H9 (cell line): Measurements from ENCODE around the gene HECA. TPM values are rescaled to one million over a fixed set of nuclear protein-coding genes. Genes with fewer than 3 reads are reported as not detected.
"Not testable (repeated sequence)": the region's sequence is repeated elsewhere in the genome, so short reads cannot be mapped to it uniquely, and the experiment has no call there.

Source experiments
- DNase-seq: peaks from one replicate; pipeline ENCODE4 v3.0.0-alpha.2; 2017
- H2AFZ ChIP-seq: one replicate; pipeline ENCODE4 v1.6.1; 2013; ENCODE audit warnings: mild to moderate bottlenecking, low read length, control low read depth, moderate library complexity
- H2AK5ac ChIP-seq: 2 replicates; pipeline ENCODE4 v1.6.1; 2013; ENCODE audit warnings: low read length, control low read depth, mixed read lengths; ENCODE audit not compliant: insufficient read length
- H2BK120ac ChIP-seq: one replicate; pipeline ENCODE4 v1.6.1; 2013; ENCODE audit warnings: low read depth, mild to moderate bottlenecking, low read length, control low read depth, inconsistent platforms; ENCODE audit not compliant: poor library complexity, severe bottlenecking
- H2BK12ac ChIP-seq: 2 replicates; pipeline ENCODE4 v1.6.1; 2013; ENCODE audit warnings: low read length, control low read depth, mixed read lengths, low read depth; ENCODE audit not compliant: insufficient read length
- H2BK15ac ChIP-seq: 2 replicates; pipeline ENCODE4 v1.6.1; 2013; ENCODE audit warnings: low read depth, low read length, control low read depth
- H2BK20ac ChIP-seq: one replicate; pipeline ENCODE4 v1.6.1; 2013; ENCODE audit warnings: low read depth, mild to moderate bottlenecking, low read length, control low read depth, inconsistent platforms; ENCODE audit not compliant: poor library complexity, severe bottlenecking
- H2BK5ac ChIP-seq: 2 replicates; pipeline ENCODE4 v1.6.1; 2013; ENCODE audit warnings: low read length, control low read depth, mixed read lengths; ENCODE audit not compliant: insufficient read length
- H3K14ac ChIP-seq: 2 replicates; pipeline ENCODE4 v1.6.1; 2013; ENCODE audit warnings: low read length, control low read depth; ENCODE audit not compliant: insufficient read depth
- H3K18ac ChIP-seq: 2 replicates; pipeline ENCODE4 v1.6.1; 2013; ENCODE audit warnings: low read depth, mild to moderate bottlenecking, mixed read lengths, low read length, control low read depth; ENCODE audit not compliant: insufficient read length
- H3K23ac ChIP-seq: 2 replicates; pipeline ENCODE4 v1.6.1; 2013; ENCODE audit warnings: low read length, control low read depth, mixed read lengths, low read depth; ENCODE audit not compliant: insufficient read length
- H3K23me2 ChIP-seq: 2 replicates; pipeline ENCODE4 v1.6.1; 2013; ENCODE audit warnings: low read depth, mild to moderate bottlenecking, mixed read lengths, low read length, control low read depth; ENCODE audit not compliant: insufficient read length, poor library complexity, severe bottlenecking
- H3K27ac ChIP-seq: 2 replicates; pipeline ENCODE4 v1.5.1; 2013; ENCODE audit warnings: low read length, control low read depth, mixed read lengths, low read depth; ENCODE audit not compliant: insufficient read length
- H3K27me3 ChIP-seq: 2 replicates; pipeline ENCODE4 v1.6.1; 2013; ENCODE audit warnings: low read length, control low read depth, inconsistent platforms; ENCODE audit not compliant: insufficient read depth
- H3K4ac ChIP-seq: 2 replicates; pipeline ENCODE4 v1.6.1; 2013; ENCODE audit warnings: low read depth, mild to moderate bottlenecking, control low read depth, inconsistent platforms, low read length, moderate library complexity
- H3K4me1 ChIP-seq: 2 replicates; pipeline ENCODE4 v1.6.1; 2013; ENCODE audit warnings: low read length, control low read depth, inconsistent platforms; ENCODE audit not compliant: insufficient read depth
- H3K4me2 ChIP-seq: 2 replicates; pipeline ENCODE4 v1.6.1; 2013; ENCODE audit warnings: low read length, control low read depth, mixed read lengths; ENCODE audit not compliant: insufficient read length, insufficient read depth
- H3K56ac ChIP-seq: 2 replicates; pipeline ENCODE4 v1.6.1; 2013; ENCODE audit warnings: low read depth, mild to moderate bottlenecking, mixed read lengths, low read length, control low read depth; ENCODE audit not compliant: insufficient read length
- H3K79me1 ChIP-seq: 2 replicates; pipeline ENCODE4 v1.6.1; 2013; ENCODE audit warnings: low read depth, mild to moderate bottlenecking, moderate library complexity, low read length, control low read depth, inconsistent platforms; ENCODE audit not compliant: insufficient read depth, poor library complexity, severe bottlenecking
- H3K79me2 ChIP-seq: 2 replicates; pipeline ENCODE4 v1.6.1; 2013; ENCODE audit warnings: low read length, control low read depth, inconsistent platforms; ENCODE audit not compliant: insufficient read depth
- H3K9ac ChIP-seq: 2 replicates; pipeline ENCODE4 v1.6.1; 2013; ENCODE audit warnings: low read length, control low read depth, mixed read lengths; ENCODE audit not compliant: insufficient read length; ENCODE audit errors: extremely low read depth
- H3K9me3 ChIP-seq: one replicate; pipeline ENCODE4 v1.6.1; 2013; ENCODE audit warnings: low read depth, low read length, inconsistent platforms; ENCODE audit not compliant: control insufficient read depth
- H3T11ph ChIP-seq: one replicate; pipeline ENCODE4 v1.6.1; 2013; ENCODE audit warnings: mild to moderate bottlenecking, low read length, control low read depth, inconsistent platforms
- H4K20me1 ChIP-seq: one replicate; pipeline ENCODE4 v1.6.1; 2013; ENCODE audit not compliant: control insufficient read depth, insufficient read length, insufficient read depth
- H4K5ac ChIP-seq: 2 replicates; pipeline ENCODE4 v1.6.1; 2013; ENCODE audit warnings: low read depth, mild to moderate bottlenecking, mixed read lengths, low read length, control low read depth; ENCODE audit not compliant: insufficient read length
- H4K8ac ChIP-seq: replicated peaks from 2 replicates; pipeline ENCODE4 v1.6.1; 2013; ENCODE audit warnings: low read length, control low read depth, mixed read lengths, low read depth; ENCODE audit not compliant: insufficient read length
- H4K91ac ChIP-seq: 2 replicates; pipeline ENCODE4 v1.6.1; 2013; ENCODE audit warnings: low read depth, mild to moderate bottlenecking, moderate library complexity, mixed read lengths, low read length, control low read depth; ENCODE audit not compliant: insufficient read length
- H3K27ac Mint-ChIP-seq, 3 experiments: 2 replicates in 2 of 3; 3 replicates in 1 of 3; pipeline ENCODE4 v1.8.0; 2020 to 2021; ENCODE audit warnings: mixed read lengths in 3 of 3, mild to moderate bottlenecking in 1 of 3, moderate library complexity in 1 of 3
- H3K27me3 Mint-ChIP-seq: 2 replicates; pipeline ENCODE4 v1.8.0; 2021; ENCODE audit warnings: low read depth, mild to moderate bottlenecking, moderate library complexity, mixed read lengths
- H3K36me3 Mint-ChIP-seq, 3 experiments: 2 replicates in 2 of 3; 3 replicates in 1 of 3; pipeline ENCODE4 v1.8.0; 2020 to 2021; ENCODE audit warnings: low read depth in 3 of 3, mixed read lengths in 3 of 3; ENCODE audit not compliant: insufficient read depth in 1 of 3
- H3K4me1 Mint-ChIP-seq, 2 experiments: 2 replicates each; pipeline ENCODE4 v1.8.0; 2020; ENCODE audit warnings: mixed read lengths in 2 of 2
- H3K4me3 Mint-ChIP-seq, 2 experiments: 2 replicates in 1 of 2; 3 replicates in 1 of 2; pipeline ENCODE4 v1.8.0; 2020 to 2021; ENCODE audit warnings: mild to moderate bottlenecking in 2 of 2, mixed read lengths in 2 of 2, moderate library complexity in 1 of 2
- H3K9me3 Mint-ChIP-seq, 2 experiments: 2 replicates in 1 of 2; 3 replicates in 1 of 2; pipeline ENCODE4 v1.8.0; 2020; ENCODE audit warnings: mild to moderate bottlenecking in 2 of 2, mixed read lengths in 2 of 2, moderate library complexity in 1 of 2
- CTCF ChIP-seq: fragments of 200-600 bp; sonication (generic); conservative IDR thresholded peaks from 3 replicates; pipeline ENCODE4 v1.8.0; 2021; ENCODE audit warnings: antibody characterized with exemption, mild to moderate bottlenecking
- WGBS: extraction: QIAGEN DNeasy Blood & Tissue Kit; methylation state at CpG from one replicate; pipeline ENCODE4 v1.1.7; 2013; ENCODE audit warnings: missing lambda C conversion rate, low lambda C conversion rate, mixed read lengths; ENCODE audit not compliant: insufficient read length; ENCODE audit errors: extremely low coverage; 5-methylcytosine and 5-hydroxymethylcytosine counted together
- total RNA-seq: library from RNA; stranded (reverse); gene quantifications from 2 replicates; pipeline ENCODE4 v1.2.1, GENCODE V29; 2021

HECA gene
- total RNA-seq, 1 experiment from 2014 or later, result 4.8 TPM

GRCh38 chr6:139205843-139206242, 71.0 kb downstream of the HECA start:
- no peaks in the 10 kb centered on the region for H3K79me2 ChIP-seq
- no peak overlapping the region for H3K27ac Mint-ChIP-seq
- no peak overlapping the region for H2AFZ ChIP-seq
- H3K36me3 Mint-ChIP-seq, result peaks cover 21 to 44% (median 33%) of the 10 kb centered on the region in 3 experiments
- H3K23ac ChIP-seq, result no peak overlapping the region
- no peak for DNase-seq
- H4K91ac ChIP-seq, result no peak overlapping the region
- no peak overlapping the region for H2BK15ac ChIP-seq
- no peaks in the 10 kb centered on the region; the same call in none of the 2 replicates for H3K27me3 Mint-ChIP-seq
- H3K79me1 ChIP-seq, result no peaks in the 10 kb centered on the region
- no peak overlapping the region for H3K4me3 Mint-ChIP-seq
- no peaks in the 10 kb centered on the region for H3K23me2 ChIP-seq
- no peaks in the 10 kb centered on the region for H3K9me3 ChIP-seq
- H3K9ac ChIP-seq, result no peak overlapping the region
- no peaks in the 10 kb centered on the region for H3K4me1 Mint-ChIP-seq
- no peak overlapping the region for H3K56ac ChIP-seq
- H2AK5ac ChIP-seq, result no peak overlapping the region
- H2BK5ac ChIP-seq, result no peak overlapping the region
- H4K8ac ChIP-seq, result no peak overlapping the region
- no peaks in the 10 kb centered on the region for H3K4me1 ChIP-seq
- H3K27ac ChIP-seq, result no peak overlapping the region
- H3K4me2 ChIP-seq, result no peak overlapping the region
- H2BK12ac ChIP-seq, result no peak overlapping the region
- H4K5ac ChIP-seq, result no peak overlapping the region
- TF ChIP-seq CTCF, result no peak
- no peak overlapping the region for H3K4ac ChIP-seq
- no CpG with 5 or more reads among the region's 3 CpGs for WGBS
- H4K20me1 ChIP-seq, result no peaks in the 10 kb centered on the region
- no peak overlapping the region for H3K18ac ChIP-seq
- no peak overlapping the region for H2BK120ac ChIP-seq
- H3K14ac ChIP-seq, result no peak overlapping the region
- H3K9me3 Mint-ChIP-seq, result peaks cover 50 to 54% of the 10 kb centered on the region in 2 experiments
- H3K27me3 ChIP-seq, result no peaks in the 10 kb centered on the region
- no peak overlapping the region for H3T11ph ChIP-seq
- H2BK20ac ChIP-seq, result no peak overlapping the region

- not testable (repeated sequence) for H3K4me3 Mint-ChIP-seq, H3K14ac ChIP-seq, H2BK15ac ChIP-seq, H3K27ac Mint-ChIP-seq, H3K27me3 Mint-ChIP-seq, H4K91ac ChIP-seq, DNase-seq, H3K4me1 Mint-ChIP-seq, H2BK20ac ChIP-seq, H2BK5ac ChIP-seq, H3K79me1 ChIP-seq, H3K23me2 ChIP-seq, H4K5ac ChIP-seq, H3K9ac ChIP-seq, H3K9me3 ChIP-seq, H2AFZ ChIP-seq, H3K27ac ChIP-seq, H3K4me1 ChIP-seq, H3K18ac ChIP-seq, H3K79me2 ChIP-seq, H3K27me3 ChIP-seq, H3K4ac ChIP-seq, H2BK120ac ChIP-seq, H4K20me1 ChIP-seq, H3K56ac ChIP-seq, H3K23ac ChIP-seq, H3K4me2 ChIP-seq, H2BK12ac ChIP-seq, H4K8ac ChIP-seq, H3T11ph ChIP-seq, H2AK5ac ChIP-seq
- peaks cover 21 to 45% (median 37%) of the 10 kb centered on the region in 3 experiments for H3K36me3 Mint-ChIP-seq
- WGBS, result no CpG with 5 or more reads among the region's 10 CpGs
- peaks cover 53 to 63% of the 10 kb centered on the region in 2 experiments for H3K9me3 Mint-ChIP-seq
Measured at GRCh38 chr6:139210766-139211165, 75.9 kb downstream of the HECA start.
